ENCODE measurements around the gene PPP2R3B.

DNA sequence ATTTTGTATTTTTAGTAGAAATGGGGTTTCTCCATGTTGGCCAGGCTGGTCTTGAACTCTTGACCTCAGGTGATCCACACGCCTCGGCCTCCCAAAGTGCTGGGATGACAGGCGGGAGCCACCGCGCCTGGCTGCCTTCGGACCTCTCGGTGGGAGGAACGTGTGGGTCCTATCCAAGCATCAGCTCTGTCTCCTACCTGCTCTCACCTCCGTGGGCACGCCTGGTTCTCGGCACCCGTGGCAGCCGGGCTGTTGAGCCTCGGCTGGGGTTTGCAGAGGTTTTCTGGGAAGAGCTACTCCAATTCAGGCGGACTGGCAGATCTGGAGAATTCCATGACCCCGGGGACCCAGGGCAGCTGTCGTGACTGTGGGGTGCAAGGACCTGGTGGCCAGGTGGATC is 23.6 kb upstream of the PPP2R3B start:
- TF ChIP-seq POLR2A (IDR thresholded peaks at IDR 0.05): no peak
- TF ChIP-seq, protein P1, sequence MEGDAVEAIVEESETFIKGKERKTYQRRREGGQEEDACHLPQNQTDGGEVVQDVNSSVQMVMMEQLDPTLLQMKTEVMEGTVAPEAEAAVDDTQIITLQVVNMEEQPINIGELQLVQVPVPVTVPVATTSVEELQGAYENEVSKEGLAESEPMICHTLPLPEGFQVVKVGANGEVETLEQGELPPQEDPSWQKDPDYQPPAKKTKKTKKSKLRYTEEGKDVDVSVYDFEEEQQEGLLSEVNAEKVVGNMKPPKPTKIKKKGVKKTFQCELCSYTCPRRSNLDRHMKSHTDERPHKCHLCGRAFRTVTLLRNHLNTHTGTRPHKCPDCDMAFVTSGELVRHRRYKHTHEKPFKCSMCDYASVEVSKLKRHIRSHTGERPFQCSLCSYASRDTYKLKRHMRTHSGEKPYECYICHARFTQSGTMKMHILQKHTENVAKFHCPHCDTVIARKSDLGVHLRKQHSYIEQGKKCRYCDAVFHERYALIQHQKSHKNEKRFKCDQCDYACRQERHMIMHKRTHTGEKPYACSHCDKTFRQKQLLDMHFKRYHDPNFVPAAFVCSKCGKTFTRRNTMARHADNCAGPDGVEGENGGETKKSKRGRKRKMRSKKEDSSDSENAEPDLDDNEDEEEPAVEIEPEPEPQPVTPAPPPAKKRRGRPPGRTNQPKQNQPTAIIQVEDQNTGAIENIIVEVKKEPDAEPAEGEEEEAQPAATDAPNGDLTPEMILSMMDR (IDR thresholded peaks at IDR 0.05): no peak

Data from Peyer's patch (tissue), 4 donors.